HepG2 (cell line): Measurements from ENCODE around the gene SNF8. TPM values are rescaled to one million over a fixed set of nuclear protein-coding genes. Genes with fewer than 3 reads are reported as not detected.

ENCODE experiments used
- ATAC-seq: fragments of 200-7000 bp; cut with Tn5 transposase; 3 replicates; pipeline ENCODE4 v1.9.1; 2020; ENCODE audit warnings: mild to moderate bottlenecking, moderate library complexity
- Bru-seq: library from RNA; stranded (reverse); fragments of 400-500 nt; gene quantifications from one replicate; lab custom pipeline; 2021; lab: Mats Ljungman, UMichigan
- BruChase-seq, 2 experiments: library from RNA; stranded (reverse); fragments of 400-500 nt; gene quantifications; one replicate each; lab custom pipeline; 2021; lab: Mats Ljungman, UMichigan
- BruUV-seq: library from RNA; stranded (reverse); fragments of 400-500 nt; replicated peaks from 2 replicates; lab custom pipeline; 2021; lab: Mats Ljungman, UMichigan
- CTCF ChIA-PET: fragments of 300-600 bp; formaldehyde crosslinking; extraction: SDS; loops from one replicate; lab custom pipeline; 2021; ENCODE audit warnings: low total read pairs, inconsistent platforms, low intra/inter-chr PET ratio; lab: Yijun Ruan, JAX
- POLR2A ChIA-PET: fragments of 350-600 bp; sonication (Branson Sonifier 250); formaldehyde crosslinking; loops from one replicate; lab custom pipeline; 2020; ENCODE audit warnings: antibody characterized with exemption, inconsistent platforms; lab: Yijun Ruan, JAX
- DNase-seq: peaks from one replicate; pipeline ENCODE4 v3.0.0-alpha.2; 2015; ENCODE audit warnings: low spot score
- FAIRE-seq: peaks from 3 replicates; lab custom pipeline; 2011; peaks lifted over from hg19 to GRCh38; lab: Jason Lieb, UNC
- H2AFZ ChIP-seq: one replicate; pipeline ENCODE4 v1.6.1; 2011; ENCODE audit warnings: low read length, inconsistent platforms
- H3K27ac ChIP-seq: fragments of 300-600 bp; 3 replicates; pipeline ENCODE4 v1.8.0; 2011; ENCODE audit warnings: mixed run types, mild to moderate bottlenecking, mixed read lengths, low read length, inconsistent platforms; ENCODE audit not compliant: insufficient read depth; ENCODE audit errors: extremely low read length
- H3K27me3 ChIP-seq, 2 experiments: fragments of 200-600 bp in 1 of 2; 2 replicates in 1 of 2; 3 replicates in 1 of 2; pipeline versions ENCODE4 v1.6.0 to v1.8.0; 2011; ENCODE audit warnings: low read length in 2 of 2, mild to moderate bottlenecking in 2 of 2, moderate library complexity in 2 of 2, inconsistent platforms in 1 of 2; ENCODE audit not compliant: insufficient read depth in 2 of 2, control insufficient read depth in 1 of 2
- H3K36me3 ChIP-seq, 2 experiments: fragments of 200-600 bp in 1 of 2; replicated peaks in 1 of 2; 2 replicates in 1 of 2; 3 replicates in 1 of 2; pipeline versions ENCODE4 v1.5.1 to v1.8.0; 2011; ENCODE audit warnings: low read length in 2 of 2, inconsistent platforms in 1 of 2; ENCODE audit not compliant: insufficient read depth in 2 of 2, control insufficient read depth in 1 of 2
- H3K4me1 ChIP-seq: 2 replicates; pipeline ENCODE4 v1.5.1; 2012; ENCODE audit warnings: low read length, inconsistent platforms; ENCODE audit not compliant: insufficient read depth
- H3K4me2 ChIP-seq: 2 replicates; pipeline ENCODE4 v1.6.0; 2011; ENCODE audit warnings: low read depth, low read length, inconsistent platforms
- H3K4me3 ChIP-seq, 3 experiments: fragments of 200-600 bp in 1 of 3; sonication (generic), shearing (Covaris generic) in 1 of 3; replicated peaks in 1 of 3; 2 replicates each; pipeline ENCODE4 v1.5.1; 2011 to 2016; ENCODE audit warnings: low read length in 3 of 3, inconsistent platforms in 2 of 3, low read depth in 2 of 3, mild to moderate bottlenecking in 2 of 3, control low read depth in 1 of 3, mixed read lengths in 1 of 3; ENCODE audit not compliant: insufficient read depth in 1 of 3
- H3K79me2 ChIP-seq: one replicate; pipeline ENCODE4 v1.6.1; 2011; ENCODE audit warnings: low read length, inconsistent platforms; ENCODE audit not compliant: insufficient read depth
- H3K9ac ChIP-seq: 2 replicates; pipeline ENCODE4 v1.6.0; 2011; ENCODE audit warnings: mild to moderate bottlenecking, low read depth, low read length, inconsistent platforms; ENCODE audit not compliant: insufficient read depth
- H3K9me3 ChIP-seq: 2 replicates; pipeline ENCODE4 v1.5.1; 2012; ENCODE audit warnings: mild to moderate bottlenecking, low read length
- H4K20me1 ChIP-seq: 2 replicates; pipeline ENCODE4 v1.6.0; 2011; ENCODE audit warnings: inconsistent platforms, mild to moderate bottlenecking, low read length, moderate library complexity; ENCODE audit not compliant: insufficient read depth
- CEBPB ChIP-seq: IDR thresholded peaks from 2 replicates; pipeline ENCODE4 v1.6.1; 2011; ENCODE audit warnings: low read depth, low read length, improper control_type of control experiment, borderline replicate concordance
- JUND ChIP-seq: sonication (generic); formaldehyde crosslinking; IDR thresholded peaks from 2 replicates; pipeline ENCODE4 v1.8.0; 2022; ENCODE audit warnings: mild to moderate bottlenecking, missing genetic modification reagents
- ZSCAN25 ChIP-seq: sonication (generic); formaldehyde crosslinking; IDR thresholded peaks from 2 replicates; pipeline ENCODE4 v1.8.0; 2022; ENCODE audit warnings: mild to moderate bottlenecking, missing genetic modification reagents
- WGBS: methylation state at CpG from one replicate; pipeline ENCODE4 v1.1.6; 2017; ENCODE audit warnings: low lambda C conversion rate; 5-methylcytosine and 5-hydroxymethylcytosine counted together
- in situ Hi-C: cut with HindIII; loops from 2 replicates; pipeline ENCODE4 v1.10.0; 2017; ENCODE audit warnings: low pct_unique_long_range_greater_than_20kb; ENCODE audit not compliant: extremely low pct_ligation_motif_present
- intact Hi-C: fragments of 100-400 bp; cut with micrococcal nuclease; formaldehyde crosslinking; loops from one replicate; pipeline ENCODE4 v1.10.0; 2022; ENCODE audit not compliant: unreplicated experiment
- long read RNA-seq, 2 experiments: library from RNA in 1 of 2; library from polyadenylated mRNA in 1 of 2; stranded (forward) in 1 of 2; unstranded in 1 of 2; transcript quantifications; one replicate each; pipeline ENCODE4 v2.0.0, GENCODE V29; 2019 to 2022
- polyA minus RNA-seq, 3 experiments: library from RNA; depleted of rRNA, polyadenylated mRNA; stranded (reverse); fragments of >200 nt; gene quantifications; 2 replicates each; pipeline ENCODE4 v1.2.3, GENCODE V29; 2011; ENCODE audit warnings: low replicate concordance in 1 of 3
- polyA plus RNA-seq, 8 experiments: library from polyadenylated mRNA; depleted of rRNA in 3 of 8; stranded (reverse) in 7 of 8; unstranded in 1 of 8; fragments of >200 nt; fragmentation: Illumina TruSeq in 4 of 8; extraction: Trizol in 4 of 8; gene quantifications; 2 replicates each; pipeline versions ENCODE4 v1.2.1 to v1.2.3, GENCODE V29; 2011 to 2016; ENCODE audit warnings: low read depth in 4 of 8, missing spikeins in 1 of 8, mixed read lengths in 1 of 8; ENCODE audit not compliant: insufficient read depth in 1 of 8
- total RNA-seq, 5 experiments: library from RNA; depleted of rRNA; stranded (reverse); fragments of >200 nt; fragmentation: Illumina TruSeq; extraction: Trizol; gene quantifications; 2 replicates each; pipeline ENCODE4 v1.2.3, GENCODE V29; 2016; ENCODE audit warnings: low read depth in 1 of 5
- TF ChIP-seq, protein P1 (sequence below): sonication (generic); IDR thresholded peaks from 2 replicates; pipeline ENCODE4 v1.6.1; 2016; ENCODE audit warnings: low read depth, borderline replicate concordance
- TF ChIP-seq, protein P2 (sequence below): sonication (generic); formaldehyde crosslinking; IDR thresholded peaks from 2 replicates; pipeline ENCODE4 v1.9.0; 2021; ENCODE audit warnings: missing genetic modification reagents, borderline replicate concordance
- TF ChIP-seq, protein P3 (sequence below): sonication (generic); formaldehyde crosslinking; IDR thresholded peaks from 2 replicates; pipeline ENCODE4 v1.8.0; 2022; ENCODE audit warnings: mild to moderate bottlenecking, missing genetic modification reagents; ENCODE audit not compliant: insufficient replicate concordance

The SNF8 gene, protein sequence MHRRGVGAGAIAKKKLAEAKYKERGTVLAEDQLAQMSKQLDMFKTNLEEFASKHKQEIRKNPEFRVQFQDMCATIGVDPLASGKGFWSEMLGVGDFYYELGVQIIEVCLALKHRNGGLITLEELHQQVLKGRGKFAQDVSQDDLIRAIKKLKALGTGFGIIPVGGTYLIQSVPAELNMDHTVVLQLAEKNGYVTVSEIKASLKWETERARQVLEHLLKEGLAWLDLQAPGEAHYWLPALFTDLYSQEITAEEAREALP
- total RNA-seq (2016; rRNA removed; fragmentation: Illumina TruSeq; extraction: Trizol) (152 and 153 TPM in 2 replicates), polyA plus RNA-seq (2011; rRNA removed) (98.6 and 114 TPM in 2 replicates), polyA minus RNA-seq (2011; rRNA and poly(A)+ RNA removed; ENCODE audit: low replicate concordance) (77.3 and 128 TPM in 2 replicates), Bru-seq, nascent RNA (percentile 82 among the genes with signal in this experiment), BruChase-seq, experiment 1, labeled RNA remaining after a 6-hour chase (percentile 73 among the genes with signal in this experiment), BruChase-seq, experiment 2, labeled RNA remaining after a 2-hour chase (percentile 76 among the genes with signal in this experiment)
- 379 and 415 TPM in 2 replicates for total RNA-seq (2016; cell fraction: cytosol; rRNA removed; fragmentation: Illumina TruSeq; extraction: Trizol; ENCODE audit: low read depth)
- 132 and 156 TPM in 2 replicates for total RNA-seq (2016; cell fraction: insoluble cytoplasmic fraction; rRNA removed; fragmentation: Illumina TruSeq; extraction: Trizol)
- total RNA-seq (2016; cell fraction: membrane; rRNA removed; fragmentation: Illumina TruSeq; extraction: Trizol), result 389 and 390 TPM in 2 replicates
- 78.5 and 80.0 TPM in 2 replicates for total RNA-seq (2016; cell fraction: nucleus; rRNA removed; fragmentation: Illumina TruSeq; extraction: Trizol)
- 124 and 143 TPM in 2 replicates for polyA plus RNA-seq (2011; cell fraction: cytosol; rRNA removed)
- polyA plus RNA-seq (2011; cell fraction: nucleus; rRNA removed), result 64.9 and 71.3 TPM in 2 replicates
- 70.9 and 75.1 TPM in 2 replicates for polyA plus RNA-seq (2012)
- polyA plus RNA-seq (2016; cell fraction: cytosol; fragmentation: Illumina TruSeq; extraction: Trizol; ENCODE audit: low read depth), result 660 and 736 TPM in 2 replicates
- polyA plus RNA-seq (2016; cell fraction: insoluble cytoplasmic fraction; fragmentation: Illumina TruSeq; extraction: Trizol; ENCODE audit: low read depth), result 201 and 220 TPM in 2 replicates
- 492 and 571 TPM in 2 replicates for polyA plus RNA-seq (2016; cell fraction: membrane; fragmentation: Illumina TruSeq; extraction: Trizol; ENCODE audit: low read depth)
- 195 and 196 TPM in 2 replicates for polyA plus RNA-seq (2016; cell fraction: nucleus; fragmentation: Illumina TruSeq; extraction: Trizol; ENCODE audit: insufficient read depth, low read depth)
- polyA minus RNA-seq (2011; cell fraction: cytosol; rRNA and poly(A)+ RNA removed), result 24.9 and 39.6 TPM in 2 replicates
- 26.7 and 37.0 TPM in 2 replicates for polyA minus RNA-seq (2011; cell fraction: nucleus; rRNA and poly(A)+ RNA removed)
- long read RNA-seq, experiment 1, transcript SNF8-202 (8 exons, 2,319 nt), result major isoform, 120 of 136 reads
- long read RNA-seq, experiment 1, transcript SNF8-201 (8 exons, 951 nt), result minor isoform, 5 of 136 reads
- long read RNA-seq, experiment 1, partial matches to known transcripts, result 3 of 136 reads
- long read RNA-seq, experiment 1, other reads (novel, unspliced or antisense), result 6 of 136 reads
- long read RNA-seq, experiment 2, transcript SNF8-202 (8 exons, 2,319 nt), result major isoform, 172 of 206 reads
- long read RNA-seq, experiment 2, transcript SNF8-201 (8 exons, 951 nt), result minor isoform, 7 of 206 reads
- long read RNA-seq, experiment 2, partial matches to known transcripts, result 6 of 206 reads
- long read RNA-seq, experiment 2, other reads (novel, unspliced or antisense), result 15 of 206 reads

DNA sequence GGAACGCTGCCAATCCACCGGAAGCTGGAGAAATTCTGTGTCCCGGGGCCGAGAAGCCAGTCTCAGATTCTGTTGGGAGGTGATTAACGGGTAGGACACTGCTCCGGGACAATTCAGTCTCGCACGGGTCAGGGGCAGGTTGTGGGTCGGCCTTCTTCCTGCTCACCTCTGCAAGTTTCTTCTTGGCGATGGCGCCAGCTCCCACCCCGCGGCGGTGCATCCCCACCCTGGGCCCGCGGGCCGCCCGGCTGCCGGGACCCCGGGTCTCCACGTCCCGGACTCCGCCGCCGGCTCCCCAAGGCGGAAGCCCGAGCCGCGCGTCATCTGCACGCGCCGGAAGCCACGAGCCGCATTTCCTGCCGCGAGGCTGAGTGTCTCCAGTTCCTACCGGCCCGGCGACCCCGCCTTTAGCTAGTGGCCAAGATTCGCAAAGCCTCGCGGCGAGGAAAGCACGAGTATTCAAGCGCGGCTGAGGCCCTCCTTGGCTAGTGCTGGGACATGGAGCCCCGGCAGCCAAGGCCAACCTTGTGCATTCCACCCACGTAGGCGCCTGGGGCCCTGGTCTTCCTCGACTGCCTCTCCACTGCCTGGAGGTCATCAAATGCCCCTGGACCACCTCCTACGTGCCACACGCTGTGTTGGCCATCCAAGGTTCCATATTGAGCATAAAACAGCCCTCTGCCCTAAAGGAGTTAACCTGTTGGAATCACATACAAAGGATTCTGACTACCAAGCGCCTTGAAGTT lies at the start of gene SNF8:
TSS of gene SNF8 (minus strand) at position 328 of the 746 bp plus-strand sequence. CDS start at position 220, 108 bp downstream.
- Histone ChIP-seq H3K9me3 (no peaks in the 10 kb centered on the region), H3K79me2 (peaks cover 23% of the 10 kb centered on the region), H3K27me3 (no peaks in the 10 kb centered on the region; a peak in 1 of 5 replicates), H4K20me1 (no peaks in the 10 kb centered on the region), H2AFZ (peak within 1 kb of the TSS; percentile 31), H3K4me2 (peak within 1 kb of the TSS; percentile 89), H3K4me1 (peaks cover 27% of the 10 kb centered on the region), H3K36me3 (peaks cover 9 to 17% of the 10 kb centered on the region in 2 experiments), H3K4me3 (peak within 1 kb of the TSS; percentile 75 to 91 (median 90)), H3K9ac (peak within 1 kb of the TSS; percentile 86), H3K27ac (peak within 1 kb of the TSS; percentile 86)
- DNase-seq, result peak; percentile 90
- ATAC-seq, result peak; percentile 97
- in situ Hi-C loops, result no loop called here
- POLR2A ChIA-PET, result interaction anchor here (0.6 to 3.3 kb wide), 34 partner anchors 9 to 1033 kb away, joined by 3 to 77 read pairs (median 6); partner anchors contain the start of genes ATP5MC1, IGF2BP1 and UBE2Z
- WGBS, result 2% methylated on average over 52 of the region's 55 CpGs
- intact Hi-C loops, result loop anchor here (1.0 kb wide), 1 partner anchor 88 kb away; no protein-coding TSS in a partner anchor
- FAIRE-seq, result peak; percentile 74
- CTCF ChIA-PET, result interaction anchor here (1.7 kb wide), 1 partner anchor 88 kb away, joined by 10 read pairs; no protein-coding TSS in a partner anchor
- BruUV-seq, result no TSS peak
- TF ChIP-seq, protein P1, sequence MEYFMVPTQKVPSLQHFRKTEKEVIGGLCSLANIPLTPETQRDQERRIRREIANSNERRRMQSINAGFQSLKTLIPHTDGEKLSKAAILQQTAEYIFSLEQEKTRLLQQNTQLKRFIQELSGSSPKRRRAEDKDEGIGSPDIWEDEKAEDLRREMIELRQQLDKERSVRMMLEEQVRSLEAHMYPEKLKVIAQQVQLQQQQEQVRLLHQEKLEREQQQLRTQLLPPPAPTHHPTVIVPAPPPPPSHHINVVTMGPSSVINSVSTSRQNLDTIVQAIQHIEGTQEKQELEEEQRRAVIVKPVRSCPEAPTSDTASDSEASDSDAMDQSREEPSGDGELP, result no peak; the same call in 1 of the 2 replicates
- TF ChIP-seq JUND (CRISPR knock-in tag), result peak; percentile 47; the same call in 1 of the 2 replicates
- TF ChIP-seq ZSCAN25 (CRISPR knock-in tag), result peak; percentile 58; the same call in 1 of the 2 replicates
- TF ChIP-seq, protein P2, sequence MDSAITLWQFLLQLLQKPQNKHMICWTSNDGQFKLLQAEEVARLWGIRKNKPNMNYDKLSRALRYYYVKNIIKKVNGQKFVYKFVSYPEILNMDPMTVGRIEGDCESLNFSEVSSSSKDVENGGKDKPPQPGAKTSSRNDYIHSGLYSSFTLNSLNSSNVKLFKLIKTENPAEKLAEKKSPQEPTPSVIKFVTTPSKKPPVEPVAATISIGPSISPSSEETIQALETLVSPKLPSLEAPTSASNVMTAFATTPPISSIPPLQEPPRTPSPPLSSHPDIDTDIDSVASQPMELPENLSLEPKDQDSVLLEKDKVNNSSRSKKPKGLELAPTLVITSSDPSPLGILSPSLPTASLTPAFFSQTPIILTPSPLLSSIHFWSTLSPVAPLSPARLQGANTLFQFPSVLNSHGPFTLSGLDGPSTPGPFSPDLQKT, result peak; percentile 50; the same call in 1 of the 2 replicates
- TF ChIP-seq, protein P3, sequence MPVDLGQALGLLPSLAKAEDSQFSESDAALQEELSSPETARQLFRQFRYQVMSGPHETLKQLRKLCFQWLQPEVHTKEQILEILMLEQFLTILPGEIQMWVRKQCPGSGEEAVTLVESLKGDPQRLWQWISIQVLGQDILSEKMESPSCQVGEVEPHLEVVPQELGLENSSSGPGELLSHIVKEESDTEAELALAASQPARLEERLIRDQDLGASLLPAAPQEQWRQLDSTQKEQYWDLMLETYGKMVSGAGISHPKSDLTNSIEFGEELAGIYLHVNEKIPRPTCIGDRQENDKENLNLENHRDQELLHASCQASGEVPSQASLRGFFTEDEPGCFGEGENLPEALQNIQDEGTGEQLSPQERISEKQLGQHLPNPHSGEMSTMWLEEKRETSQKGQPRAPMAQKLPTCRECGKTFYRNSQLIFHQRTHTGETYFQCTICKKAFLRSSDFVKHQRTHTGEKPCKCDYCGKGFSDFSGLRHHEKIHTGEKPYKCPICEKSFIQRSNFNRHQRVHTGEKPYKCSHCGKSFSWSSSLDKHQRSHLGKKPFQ (CRISPR knock-in tag), result no peak
- no peak for TF ChIP-seq CEBPB
